TTC549 (cell line): ENCODE measurements around the gene SLC49A3.
"Not testable (repeated sequence)": the region's sequence is repeated elsewhere in the genome, so short reads cannot be mapped to it uniquely, and the experiment has no call there.

Experiments
- FAIRE-seq: peaks from 2 replicates; lab custom pipeline; 2012; peaks lifted over from hg19 to GRCh38; lab: Jason Lieb, UNC

The SLC49A3 gene

DNA sequence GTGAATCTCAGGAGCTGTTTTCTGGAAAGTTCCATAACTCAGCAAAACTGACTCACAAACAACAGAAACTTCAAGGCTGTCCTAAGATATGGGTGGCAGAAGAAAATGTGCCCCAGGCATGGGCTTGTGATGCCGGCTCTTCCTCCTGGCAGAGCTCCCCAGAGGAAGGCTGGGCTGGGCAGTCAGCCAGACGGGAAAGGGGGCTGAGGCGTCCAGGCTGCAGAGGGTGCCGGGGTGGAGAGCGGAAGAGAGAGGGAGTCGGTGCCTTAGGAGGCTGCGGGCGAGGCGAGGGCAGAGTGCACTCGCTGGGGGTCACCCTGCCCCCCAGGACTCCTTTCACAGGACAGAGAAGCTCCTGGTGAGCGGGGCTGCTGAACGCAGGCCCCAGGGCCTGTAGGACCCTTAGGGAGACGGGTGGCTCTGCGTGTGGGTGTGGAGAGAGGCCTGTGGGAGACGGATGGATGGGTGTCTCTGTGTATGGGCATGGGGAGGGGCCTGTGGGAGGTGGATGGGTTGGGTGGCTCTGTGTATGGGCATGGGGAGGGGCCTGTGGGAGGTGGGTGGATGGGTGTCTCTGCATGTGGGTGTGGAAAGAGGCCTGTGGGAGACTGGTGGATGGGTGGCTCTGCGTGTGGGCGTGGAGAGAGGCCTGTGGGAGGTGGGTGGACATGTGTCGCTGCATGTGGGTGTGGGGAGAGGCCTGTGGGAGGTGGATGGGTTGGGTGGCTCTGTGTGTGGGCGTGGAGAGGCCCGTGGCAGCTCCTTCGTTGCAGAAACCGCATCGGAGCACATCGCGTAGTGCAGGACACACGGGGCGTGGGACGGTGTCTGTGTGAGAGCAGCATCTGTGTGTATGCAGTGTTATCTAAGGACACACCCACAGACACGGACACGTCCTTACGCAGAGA, 32.6 kb upstream of the SLC49A3 start:
- no peak for FAIRE-seq

DNA sequence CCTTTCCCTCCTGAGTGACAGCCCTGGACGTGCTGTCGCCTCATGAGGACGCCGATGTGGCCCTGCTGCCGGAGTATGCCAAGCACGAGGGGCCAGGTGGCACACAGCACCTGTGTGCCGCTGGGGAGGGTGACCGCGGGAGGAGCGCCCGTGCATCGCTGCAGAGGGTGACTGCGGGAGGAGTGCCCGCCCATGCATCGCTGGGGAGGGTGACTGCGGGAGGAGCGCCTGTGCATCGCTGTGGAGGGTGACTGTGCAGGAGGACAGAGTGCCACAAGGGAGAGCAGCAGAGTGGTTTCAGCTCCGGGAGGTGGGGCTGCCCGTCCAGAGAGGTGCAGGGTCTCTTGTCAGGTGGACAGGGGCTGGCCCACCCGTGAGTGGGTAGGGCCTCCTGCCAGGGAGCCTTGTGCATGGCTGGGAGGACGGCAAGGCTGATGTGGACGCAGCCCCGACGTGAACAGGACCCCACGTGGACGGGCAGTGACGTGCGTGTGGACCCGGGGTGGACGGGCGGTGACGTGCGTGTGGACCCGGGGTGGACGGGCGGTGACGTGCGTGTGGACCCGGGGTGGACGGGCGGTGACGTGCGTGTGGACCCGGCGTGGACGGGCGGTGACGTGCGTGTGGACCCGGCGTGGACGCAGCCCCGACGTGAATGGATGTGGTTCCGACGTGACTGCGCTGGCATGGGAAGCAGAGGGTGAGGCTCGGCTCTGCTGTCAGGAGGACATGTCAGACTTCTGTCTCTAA, 31.3 kb upstream of the SLC49A3 start:
- no peak for FAIRE-seq

DNA sequence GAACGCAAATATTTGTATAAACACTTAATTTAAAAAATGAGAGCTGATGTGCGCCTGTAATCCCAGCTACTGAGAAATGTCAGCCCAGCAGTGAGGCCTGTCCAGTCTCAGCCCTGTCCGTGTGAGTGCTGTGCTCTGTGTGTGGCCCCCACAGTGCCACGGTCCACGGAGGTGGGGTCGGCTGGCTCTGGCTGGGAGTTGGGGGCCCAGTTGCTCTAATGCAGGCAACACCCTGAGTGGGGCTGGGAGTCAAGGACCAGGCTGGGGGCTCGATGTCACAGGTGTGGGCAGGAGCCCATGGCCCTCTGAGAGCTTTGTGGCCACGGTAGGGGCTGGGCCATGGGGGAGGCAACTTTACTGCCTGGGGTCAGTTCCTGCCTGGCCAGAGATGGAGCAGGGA, 29.5 kb upstream of the SLC49A3 start:
- no peak for FAIRE-seq

DNA sequence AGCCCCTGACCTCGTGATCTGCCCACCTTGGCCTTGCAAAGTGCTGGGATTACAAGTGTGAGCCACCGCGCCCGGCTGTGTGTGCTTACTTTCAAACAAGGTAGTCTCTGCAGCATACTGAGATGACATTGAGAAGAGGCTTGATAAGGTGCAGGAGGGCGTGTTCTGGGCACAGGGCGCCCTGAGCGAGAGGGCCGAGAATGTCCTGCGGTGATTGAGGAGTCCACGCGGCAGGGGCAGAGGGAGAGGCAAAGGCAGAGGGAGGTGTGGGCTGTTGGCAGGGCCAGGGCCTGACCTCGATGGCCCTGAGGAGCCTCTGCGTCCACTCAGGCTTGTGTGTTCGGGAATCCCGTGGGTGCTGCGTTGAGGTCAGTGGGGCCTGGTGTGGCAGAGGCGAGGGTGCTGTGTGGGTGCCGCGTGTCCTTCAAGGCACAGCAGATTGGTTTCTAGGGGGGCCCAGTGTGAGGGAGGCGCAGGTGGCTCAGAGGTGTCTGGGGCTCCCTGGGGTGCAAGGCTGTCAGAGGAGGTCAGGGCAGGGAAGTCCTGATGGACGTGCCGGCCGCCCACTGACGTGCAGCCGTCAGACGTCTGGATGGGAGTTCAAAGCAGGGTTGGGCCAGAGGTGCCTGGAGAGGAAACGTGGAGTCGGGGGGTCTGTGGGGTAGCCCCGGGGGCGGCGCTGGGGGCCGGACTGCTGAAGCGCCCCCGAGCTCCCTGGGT, 28.8 kb upstream of the SLC49A3 start:
- FAIRE-seq, result no peak

DNA sequence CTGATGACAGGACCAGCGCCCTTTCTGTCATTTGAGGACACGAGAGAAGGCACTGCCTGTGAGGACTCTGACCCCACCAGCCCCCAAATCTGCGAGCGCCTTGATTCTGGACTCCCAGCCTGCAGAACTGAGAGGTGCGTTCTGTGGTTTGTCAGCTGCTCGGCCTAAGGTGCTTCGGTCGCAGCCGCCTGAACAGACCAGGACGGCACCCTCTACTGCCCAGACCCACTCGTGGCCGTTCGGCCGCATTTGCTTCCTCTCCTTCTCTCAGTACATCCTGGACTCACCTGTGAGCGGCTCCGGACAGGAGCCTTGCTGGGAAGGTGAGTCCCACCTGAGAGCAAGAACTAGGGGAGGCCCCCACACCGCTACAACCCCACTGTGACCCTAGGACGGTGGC, 25.1 kb upstream of the SLC49A3 start:
- FAIRE-seq, result no peak

DNA sequence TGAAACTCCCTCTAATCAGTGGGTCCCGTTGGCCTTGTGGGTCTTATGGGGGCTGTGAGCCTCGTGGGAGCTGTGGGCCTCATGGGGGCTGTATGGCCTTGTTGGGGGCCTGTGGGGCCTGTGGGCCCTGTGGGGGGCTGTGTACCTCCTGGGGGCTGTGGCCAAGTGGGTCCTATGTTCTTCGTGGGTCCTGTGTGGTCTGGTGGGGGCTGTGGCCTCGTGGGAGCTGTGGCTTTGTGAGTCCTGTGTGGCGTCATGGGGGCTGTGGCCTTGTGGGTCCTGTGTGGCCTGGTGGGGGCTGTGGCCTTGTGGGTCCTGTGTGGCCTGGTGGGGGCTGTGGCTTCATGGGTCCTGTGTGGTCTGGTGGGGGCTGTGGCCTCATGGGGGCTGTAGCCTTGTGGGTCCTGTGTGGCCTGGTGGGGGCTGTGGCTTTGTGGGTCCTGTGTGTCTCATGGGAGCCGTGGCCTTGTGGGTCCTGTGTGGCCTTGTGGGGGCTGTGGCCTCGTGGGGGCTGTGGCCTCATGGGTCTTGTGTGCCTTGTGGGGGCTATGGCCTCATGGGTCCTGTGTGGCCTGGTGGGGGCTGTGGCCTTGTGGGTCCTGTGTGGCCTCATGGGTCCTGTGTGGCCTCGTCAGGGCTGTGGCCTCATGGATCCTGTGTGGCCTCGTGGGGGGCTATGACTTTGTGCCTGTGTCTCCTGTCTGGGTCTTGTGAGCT, 24.1 kb upstream of the SLC49A3 start:
- no peak for FAIRE-seq

DNA sequence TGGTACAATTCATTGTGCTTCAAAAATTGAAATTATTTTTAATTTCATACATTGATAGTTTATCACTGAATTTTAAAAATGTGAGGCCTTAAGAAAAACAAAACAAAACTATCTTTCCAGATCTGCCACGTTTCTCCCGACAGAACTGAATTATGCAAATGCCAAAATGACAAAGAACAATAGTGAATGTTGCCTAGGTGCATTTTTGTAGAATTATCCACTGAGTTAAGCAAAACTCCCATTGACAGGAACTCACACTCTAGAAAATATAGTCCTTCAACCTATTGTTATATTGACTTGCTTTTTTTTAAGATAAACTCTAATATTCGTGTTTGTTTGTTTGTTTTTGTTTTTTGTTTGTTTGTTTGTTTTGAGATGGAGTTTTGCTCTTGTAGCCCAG, 23.1 kb upstream of the SLC49A3 start:
- FAIRE-seq, result no peak

DNA sequence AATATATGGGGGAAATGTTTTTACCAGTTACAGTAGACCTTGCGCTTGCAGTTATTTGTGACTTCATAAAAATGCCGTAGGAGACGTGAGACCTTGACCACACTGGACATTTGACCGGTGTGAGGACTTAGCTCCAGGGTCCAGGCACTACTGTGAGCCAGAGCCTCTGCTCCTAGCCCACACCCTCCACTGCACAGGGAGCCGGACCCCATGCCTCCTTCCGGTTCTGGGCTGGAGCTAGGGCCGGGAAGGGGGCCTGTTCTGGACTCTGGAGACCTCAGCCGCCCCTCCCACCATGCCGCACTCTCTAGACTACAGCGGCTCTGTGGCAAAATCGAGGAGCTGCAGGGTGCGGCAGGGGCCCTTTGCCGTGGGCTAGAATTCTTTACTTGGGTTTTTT, 22.0 kb upstream of the SLC49A3 start:
- FAIRE-seq, result no peak

DNA sequence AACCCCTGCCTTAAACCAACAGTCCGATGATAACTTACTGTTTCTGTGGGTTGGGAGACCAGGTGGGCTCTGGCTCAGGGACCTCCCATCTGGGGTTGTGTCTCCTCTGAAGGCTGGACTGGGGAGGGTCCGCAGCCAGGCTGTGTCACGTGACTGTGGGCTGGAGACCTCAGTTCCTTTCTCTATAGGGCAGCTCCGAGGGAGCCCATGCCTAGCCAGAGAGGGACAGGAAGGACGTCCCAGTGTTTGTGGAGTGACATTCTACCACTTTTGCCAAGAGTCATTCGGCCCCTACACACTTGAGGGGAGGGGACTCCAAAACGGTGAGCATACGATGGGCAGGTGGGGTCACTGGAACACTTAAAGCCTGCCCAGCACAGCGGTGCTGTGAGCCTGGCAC, 21.2 kb upstream of the SLC49A3 start:
- FAIRE-seq, result no peak

DNA sequence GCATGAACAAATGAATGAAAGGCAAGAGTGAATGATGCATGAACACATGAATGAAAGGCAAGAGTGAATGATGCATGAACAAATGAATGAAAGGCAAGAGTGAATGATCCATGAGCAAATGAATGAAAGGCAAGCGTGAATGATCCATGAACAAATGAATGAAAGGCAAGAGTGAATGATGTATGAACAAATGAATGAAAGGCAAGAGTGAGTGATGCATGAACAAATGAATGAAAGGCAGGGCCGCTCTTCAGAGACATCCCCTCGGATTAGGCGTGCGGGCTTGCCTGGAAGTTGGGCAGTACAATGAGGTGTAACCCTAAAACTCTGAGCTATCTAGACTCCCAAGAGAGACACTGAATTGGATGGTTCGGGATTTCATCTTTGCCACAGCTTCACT, 20.4 kb upstream of the SLC49A3 start:
- no peak for FAIRE-seq

DNA sequence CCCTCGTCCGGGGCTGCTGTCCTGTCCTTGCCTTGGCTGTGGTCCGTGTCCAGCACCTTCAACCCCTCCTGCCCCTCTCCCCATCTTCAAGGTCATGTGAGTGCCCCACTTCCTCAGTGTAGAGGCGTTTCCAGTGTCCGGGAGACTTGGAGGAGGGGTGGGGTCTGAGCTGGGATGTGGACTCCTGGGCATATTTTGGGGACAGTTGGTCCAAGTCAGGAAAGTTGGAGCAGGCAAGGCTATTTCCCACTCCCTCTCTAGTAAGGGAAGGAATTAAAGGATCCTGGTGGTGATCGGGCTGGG, 19.6 kb upstream of the SLC49A3 start:
- FAIRE-seq, result no peak

DNA sequence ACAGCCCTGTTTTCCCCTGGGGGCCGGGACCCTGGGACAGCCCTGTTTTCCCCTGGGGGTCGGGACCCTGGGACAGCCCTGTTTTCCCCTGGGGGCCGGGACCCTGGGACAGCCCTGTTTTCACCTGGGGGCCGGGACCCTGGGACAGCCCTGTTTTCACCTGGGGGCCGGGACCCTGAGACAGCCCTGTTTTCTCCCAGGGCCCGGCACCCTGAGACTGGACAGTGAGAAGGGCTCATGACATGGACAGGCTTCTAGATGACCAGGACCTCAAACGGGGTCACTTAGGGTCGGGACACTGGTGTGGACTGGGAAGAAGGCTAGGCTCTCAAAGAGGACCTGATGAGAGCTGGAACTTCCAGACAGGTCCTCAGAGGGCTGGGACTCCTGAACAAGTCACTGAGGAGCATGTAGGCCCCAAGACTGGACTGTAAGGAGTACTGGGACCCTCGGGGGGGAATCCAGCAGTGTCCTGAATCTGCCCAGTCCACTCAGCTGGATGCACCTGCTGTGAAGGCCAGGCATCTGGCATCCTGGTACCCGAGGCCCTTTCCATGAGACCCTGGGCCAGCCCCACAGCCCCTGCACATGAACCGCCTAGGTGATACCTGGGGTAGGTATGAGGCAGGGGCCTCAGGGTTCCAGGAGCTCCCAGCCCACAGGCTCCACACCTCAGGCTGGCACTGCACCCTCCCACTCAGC, 19.1 kb upstream of the SLC49A3 start:
- no peak for FAIRE-seq

DNA sequence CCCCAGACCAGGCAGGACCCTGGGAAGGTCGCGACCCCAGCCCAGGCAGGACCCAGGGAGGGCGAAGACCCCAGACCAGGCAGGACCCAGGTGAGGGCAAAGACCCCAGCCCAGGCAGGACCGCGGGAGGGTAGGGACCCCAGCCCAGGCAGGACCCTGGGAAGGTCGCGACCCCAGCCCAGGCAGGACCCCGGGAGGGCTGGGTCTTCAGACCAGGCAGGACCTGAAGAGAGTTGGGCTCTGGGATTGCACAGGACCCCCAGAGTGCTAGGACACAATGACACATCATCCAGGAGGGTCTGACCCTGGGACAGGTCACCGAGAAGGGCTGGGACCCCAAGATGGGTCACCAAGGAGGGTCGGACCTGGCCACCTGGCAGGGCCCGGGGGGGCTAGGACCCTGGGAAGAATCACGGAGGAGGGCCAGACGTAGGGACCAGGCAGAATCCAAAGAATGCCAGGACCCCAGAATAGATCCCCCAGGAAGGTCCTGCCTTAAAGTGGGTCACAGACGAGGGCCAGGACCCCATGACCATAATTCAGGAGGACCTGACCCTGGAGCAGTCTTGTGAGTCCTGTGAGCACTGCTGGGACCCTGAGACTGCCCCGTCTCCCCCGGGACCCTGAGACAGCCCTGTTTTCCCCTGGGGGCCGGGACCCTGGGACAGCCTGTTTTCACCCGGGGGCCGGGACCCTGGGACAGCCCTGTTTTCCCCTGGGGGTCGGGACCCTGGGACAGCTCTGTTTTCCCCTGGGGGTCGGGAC, 18.1 kb upstream of the SLC49A3 start:
- no peak for FAIRE-seq

DNA sequence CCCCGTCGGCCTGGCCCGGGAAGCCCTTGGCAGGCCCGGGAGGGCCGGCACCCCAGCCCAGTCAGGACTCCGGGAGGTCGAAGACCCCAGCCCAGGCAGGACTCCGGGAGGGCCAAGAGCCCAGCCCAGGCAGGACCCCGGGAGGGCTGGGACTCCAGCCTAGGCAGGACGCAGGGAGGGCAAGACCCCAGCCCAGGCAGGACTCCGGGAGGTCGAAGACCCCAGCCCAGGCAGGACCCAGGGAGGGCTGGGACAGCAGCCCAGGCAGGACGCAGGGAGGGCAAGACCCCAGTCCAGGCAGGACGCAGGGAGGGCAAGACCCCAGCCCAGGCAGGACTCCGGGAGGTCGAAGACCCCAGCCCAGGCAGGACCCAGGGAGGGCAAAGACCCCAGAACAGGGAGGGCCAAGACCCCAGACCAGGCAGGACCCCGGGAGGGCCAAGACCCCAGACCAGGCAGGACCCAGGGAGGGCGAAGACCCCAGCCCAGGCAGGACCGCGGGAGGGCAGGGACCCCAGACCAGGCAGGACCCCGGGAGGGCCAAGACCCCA, 17.2 kb upstream of the SLC49A3 start:
- FAIRE-seq, result not testable (repeated sequence)

DNA sequence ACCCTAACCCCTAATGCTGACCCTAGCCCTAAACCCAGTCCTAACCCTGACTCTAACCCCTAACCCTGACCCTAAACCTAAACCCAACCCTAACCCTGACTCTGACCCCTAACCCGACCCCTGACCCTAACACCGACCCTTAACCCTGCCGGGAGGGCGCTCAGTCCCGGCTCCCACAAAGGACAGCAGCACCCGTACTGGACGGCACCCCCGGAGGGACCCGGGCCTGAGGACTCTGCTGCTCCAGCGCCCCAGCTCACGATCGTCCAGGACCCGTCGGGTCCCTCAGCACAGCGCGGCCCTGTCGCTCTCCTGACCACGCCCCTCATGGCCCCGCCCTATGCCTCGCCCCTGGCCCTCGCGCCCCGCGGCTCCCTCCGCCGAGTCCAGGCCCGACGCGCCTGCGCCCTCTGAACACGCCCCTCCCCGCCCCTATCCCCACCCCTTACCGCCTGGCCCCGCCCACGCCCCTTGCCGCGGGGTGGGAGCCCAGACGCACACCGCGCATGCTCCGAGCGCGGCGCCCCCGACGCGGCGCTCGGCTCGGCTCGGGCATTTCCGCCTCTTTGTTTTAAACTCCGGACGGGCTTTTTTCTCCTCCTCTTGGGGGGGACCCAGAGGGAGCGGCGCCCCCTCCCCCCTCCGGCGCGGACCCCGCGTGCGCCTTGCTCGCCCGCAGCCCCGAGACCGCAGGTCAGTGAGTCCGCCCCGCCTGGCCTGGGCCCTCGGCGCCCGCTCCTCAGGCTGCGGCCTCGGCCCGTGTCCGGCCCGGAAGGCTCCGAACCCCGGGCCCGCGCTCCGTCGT, 16.5 kb upstream of the SLC49A3 start, which contains the start of gene PCGF3:
PCGF3 (plus strand) TSS at position 555 of the 805 bp plus-strand sequence. CDS start 27,849 bp downstream, outside the sequence.
- FAIRE-seq, result no peak

DNA sequence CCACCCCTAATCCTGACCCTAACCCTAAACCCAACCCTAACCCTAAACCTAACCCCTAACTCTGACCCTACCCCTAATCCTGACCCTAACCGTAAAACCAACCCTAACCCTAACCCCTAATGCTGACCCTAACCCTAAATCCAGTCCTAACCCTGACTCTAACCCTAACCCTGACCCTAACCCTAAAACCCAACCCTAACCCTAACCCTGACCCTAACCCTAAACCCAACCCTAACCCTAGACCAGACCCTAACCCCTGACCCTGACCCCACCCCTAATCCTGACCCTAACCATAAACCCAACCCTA, 16.0 kb upstream of the SLC49A3 start:
- FAIRE-seq, result no peak

DNA sequence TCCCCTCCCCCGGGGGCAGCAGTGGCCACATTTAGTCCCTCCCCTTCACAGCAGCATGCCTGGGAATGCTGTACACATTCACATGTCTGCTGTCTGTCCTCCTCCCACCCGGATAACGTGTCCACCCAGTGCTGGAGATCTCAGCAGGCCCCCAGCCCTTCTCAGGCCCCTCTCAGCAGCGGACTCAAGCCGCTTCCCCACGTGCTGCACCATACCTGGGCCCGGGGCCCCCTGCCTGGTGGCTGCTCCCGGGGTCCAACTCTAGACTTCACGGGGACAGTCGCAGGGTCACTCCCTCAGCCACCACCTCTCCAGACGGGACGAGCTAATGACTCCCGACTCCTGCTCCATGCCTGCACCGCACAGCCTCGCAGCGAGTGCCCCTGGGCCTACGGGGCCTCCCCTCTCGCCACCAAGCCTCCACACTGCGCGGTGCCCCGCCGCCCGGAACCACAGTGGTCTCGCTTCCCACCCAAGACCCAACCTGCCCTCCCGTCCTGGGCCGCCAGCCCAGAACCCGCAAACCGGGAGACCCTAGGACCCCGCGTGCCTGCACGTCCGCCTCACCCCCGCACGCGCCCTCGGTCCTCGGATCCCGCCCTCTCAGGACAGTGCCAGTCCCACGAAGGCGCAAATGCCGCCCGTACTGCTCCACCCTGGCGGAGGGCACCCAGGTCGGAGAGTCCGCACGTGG, 15.4 kb upstream of the SLC49A3 start:
- FAIRE-seq, result no peak

DNA sequence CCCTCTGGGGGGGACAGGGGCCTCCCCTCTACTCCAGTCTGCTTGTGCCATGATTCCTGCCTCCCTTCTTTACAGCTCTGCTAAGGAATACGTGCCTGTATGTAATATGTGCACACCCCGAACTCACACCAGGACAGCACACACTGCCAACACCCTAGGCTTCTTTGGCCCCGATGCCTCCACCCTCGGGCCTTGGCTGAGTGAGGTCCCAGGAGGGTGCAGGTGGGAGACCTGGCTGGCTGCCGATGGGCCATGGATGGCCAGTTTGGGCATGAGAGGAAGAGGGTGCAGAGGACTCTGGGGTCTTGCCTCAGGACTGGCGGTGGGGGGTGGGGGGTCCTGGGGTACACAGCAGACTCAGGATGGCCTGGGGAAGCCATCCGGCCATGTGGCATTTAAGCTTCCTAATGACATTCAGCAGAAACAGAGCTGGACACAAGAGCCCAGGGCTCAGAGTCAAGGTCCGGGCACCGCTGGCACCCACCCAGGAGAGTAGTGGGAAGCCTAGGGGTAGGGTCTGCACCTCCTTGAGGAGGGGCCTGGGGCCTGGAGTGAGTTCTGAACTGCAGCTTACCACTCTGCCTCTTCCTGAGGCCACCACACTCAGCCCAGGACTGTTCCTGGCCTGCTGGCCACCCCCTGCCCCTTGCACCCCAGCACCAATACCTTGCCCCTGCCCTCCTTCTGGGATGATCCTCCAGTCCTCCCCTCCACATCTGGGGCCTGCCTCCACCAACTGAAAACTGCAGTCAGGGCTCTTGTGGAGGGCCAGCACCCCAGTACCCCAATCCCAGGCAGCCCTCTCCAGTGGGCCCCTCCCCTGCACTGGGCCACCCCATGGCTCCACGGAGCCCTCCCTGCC, 14.6 kb upstream of the SLC49A3 start:
- no peak for FAIRE-seq
